EH (cell line): ENCODE data around the gene OSTN.
A peak's percentile ranks its signal among the peaks of the same experiment; 100 is the strongest.
"Not testable (repeated sequence)": the region's sequence is repeated elsewhere in the genome, so short reads cannot be mapped to it uniquely, and the experiment has no call there.

ENCODE experiments used
- DNase-seq: peaks from one replicate; pipeline ENCODE4 v3.0.0-alpha.2; 2015; ENCODE audit warnings: low read depth

The OSTN gene

GRCh38 chr3:191198932-191199331 is at the start of gene OSTN:
TSS of gene OSTN (plus strand) at chr3:191199241. CDS start at chr3:191212533, 13,292 bp downstream.
- no peak for DNase-seq

- DNase-seq, result no peak
Measured at GRCh38 chr3:191151653-191152052, 47.4 kb upstream of the OSTN start.

- no peak for DNase-seq
Measured at GRCh38 chr3:191154827-191155226, 44.2 kb upstream of the OSTN start.

GRCh38 chr3:191158247-191158646 is 40.8 kb upstream of the OSTN start:
- DNase-seq, result no peak

- DNase-seq, result no peak
Measured at GRCh38 chr3:191158815-191159214, 40.2 kb upstream of the OSTN start.

GRCh38 chr3:191165802-191166201 is 33.2 kb upstream of the OSTN start:
- DNase-seq, result no peak

- DNase-seq, result no peak
Measured at GRCh38 chr3:191166368-191166767, 32.7 kb upstream of the OSTN start.

GRCh38 chr3:191169566-191169965 is 29.5 kb upstream of the OSTN start:
- DNase-seq, result no peak

- no peak for DNase-seq
Measured at GRCh38 chr3:191170097-191170496, 28.9 kb upstream of the OSTN start.

- no peak for DNase-seq
Measured at GRCh38 chr3:191175102-191175501, 23.9 kb upstream of the OSTN start.

GRCh38 chr3:191176038-191176785 is 22.8 kb upstream of the OSTN start:
- DNase-seq, result no peak

- not testable (repeated sequence) for DNase-seq
Measured at GRCh38 chr3:191185382-191185781, 13.7 kb upstream of the OSTN start.

GRCh38 chr3:191188246-191188645 is 10.8 kb upstream of the OSTN start:
- DNase-seq, result not testable (repeated sequence)

GRCh38 chr3:191192270-191192669 is 6.8 kb upstream of the OSTN start:
- not testable (repeated sequence) for DNase-seq

GRCh38 chr3:191192941-191193340 is 6.1 kb upstream of the OSTN start:
- no peak for DNase-seq

GRCh38 chr3:191197761-191198306 is 1.2 kb upstream of the OSTN start:
- DNase-seq, result no peak

GRCh38 chr3:191198480-191198879 is 561 bp upstream of the OSTN start:
- DNase-seq, result no peak

GRCh38 chr3:191210032-191210431 is 11.0 kb downstream of the OSTN start:
- no peak for DNase-seq

GRCh38 chr3:191216510-191216909 is 17.5 kb downstream of the OSTN start:
- DNase-seq, result no peak

- DNase-seq, result peak; percentile 43
Measured at GRCh38 chr3:191217301-191217700, 18.3 kb downstream of the OSTN start.

- no peak for DNase-seq
Measured at GRCh38 chr3:191220908-191221307, 21.9 kb downstream of the OSTN start.

- DNase-seq, result no peak
Measured at GRCh38 chr3:191221638-191222037, 22.6 kb downstream of the OSTN start.

GRCh38 chr3:191227541-191227940 is 28.5 kb downstream of the OSTN start:
- DNase-seq, result no peak

GRCh38 chr3:191234216-191234615 is 35.2 kb downstream of the OSTN start:
- no peak for DNase-seq
